SK-N-MC (cell line): ENCODE measurements around the gene SUGP1.

Experiments
- EZH2 ChIP-seq: fragments of 200-600 bp; sonication (generic); IDR thresholded peaks from one replicate; pipeline ENCODE4 v1.6.1; 2017; ENCODE audit warnings: antibody characterized with exemption
- FOXP2 ChIP-seq: optimal IDR thresholded peaks from 2 replicates; pipeline ENCODE3; 2011; ENCODE audit warnings: mild to moderate bottlenecking, moderate library complexity; ENCODE audit not compliant: insufficient read depth; ENCODE audit errors: extremely low read length, control extremely low read depth
- POLR2AphosphoS5 ChIP-seq: IDR thresholded peaks from 2 replicates; pipeline ENCODE4 v1.6.1; 2012; ENCODE audit warnings: mild to moderate bottlenecking, low read depth, low read length, borderline replicate concordance

GRCh38 chr19:19263886-19264487 lies 56.3 kb downstream of the SUGP1 start:
- no peak for TF ChIP-seq EZH2
- TF ChIP-seq POLR2AphosphoS5, result no peak
- TF ChIP-seq FOXP2, result no peak
